HG02588 (cell line): ENCODE data around the gene PARVA.

ENCODE experiments used
- ATAC-seq: cut with Tn5 transposase; IDR thresholded peaks from one replicate; pipeline ENCODE4 v1.9.1; 2021; ENCODE audit warnings: mild to moderate bottlenecking, moderate library complexity; ENCODE audit not compliant: unreplicated experiment

Gene PARVA

GRCh38 chr11:12524865-12525264 lies 147.5 kb downstream of the PARVA start:
- ATAC-seq, result no peak

- no peak for ATAC-seq
Measured at GRCh38 chr11:12525466-12526055, 148.2 kb downstream of the PARVA start.

- ATAC-seq, result no peak
Measured at GRCh38 chr11:12526789-12527188, 149.4 kb downstream of the PARVA start.

GRCh38 chr11:12528487-12528886 lies 151.1 kb downstream of the PARVA start:
- ATAC-seq, result no peak

GRCh38 chr11:12529041-12529440 lies 151.7 kb downstream of the PARVA start:
- no peak for ATAC-seq

- ATAC-seq, result no peak
Measured at GRCh38 chr11:12529793-12530192, 152.4 kb downstream of the PARVA start.

GRCh38 chr11:12531020-12531419 lies 153.6 kb downstream of the PARVA start:
- no peak for ATAC-seq

GRCh38 chr11:12531681-12532080 lies 154.3 kb downstream of the PARVA start:
- ATAC-seq, result no peak

GRCh38 chr11:12532580-12532979 lies 155.2 kb downstream of the PARVA start:
- ATAC-seq, result no peak

GRCh38 chr11:12534549-12534948 lies 157.2 kb downstream of the PARVA start:
- ATAC-seq, result no peak

- no peak for ATAC-seq
Measured at GRCh38 chr11:12535321-12535720, 157.9 kb downstream of the PARVA start.

GRCh38 chr11:12536566-12536965 lies 159.2 kb downstream of the PARVA start:
- no peak for ATAC-seq

- ATAC-seq, result no peak
Measured at GRCh38 chr11:12537778-12538401, 160.5 kb downstream of the PARVA start.

- no peak for ATAC-seq
Measured at GRCh38 chr11:12538889-12539421, 161.6 kb downstream of the PARVA start.

GRCh38 chr11:12539572-12539971 lies 162.2 kb downstream of the PARVA start:
- no peak for ATAC-seq

- no peak for ATAC-seq
Measured at GRCh38 chr11:12540075-12540680, 162.8 kb downstream of the PARVA start.

- ATAC-seq, result no peak
Measured at GRCh38 chr11:12540913-12541582, 163.7 kb downstream of the PARVA start.

GRCh38 chr11:12541583-12542151 lies 164.3 kb downstream of the PARVA start:
- ATAC-seq, result no peak

- ATAC-seq, result no peak
Measured at GRCh38 chr11:12542186-12542935, 165.0 kb downstream of the PARVA start.

- ATAC-seq, result no peak
Measured at GRCh38 chr11:12543596-12544415, 166.4 kb downstream of the PARVA start.
